GM19193 (cell line): ENCODE results near the gene REV3L.

Source experiments
- POLR2A ChIP-seq: IDR thresholded peaks from 4 replicates; pipeline ENCODE4 v1.6.1; 2011; ENCODE audit not compliant: insufficient read depth, insufficient read length; ENCODE audit errors: extremely low read depth

Gene REV3L

DNA sequence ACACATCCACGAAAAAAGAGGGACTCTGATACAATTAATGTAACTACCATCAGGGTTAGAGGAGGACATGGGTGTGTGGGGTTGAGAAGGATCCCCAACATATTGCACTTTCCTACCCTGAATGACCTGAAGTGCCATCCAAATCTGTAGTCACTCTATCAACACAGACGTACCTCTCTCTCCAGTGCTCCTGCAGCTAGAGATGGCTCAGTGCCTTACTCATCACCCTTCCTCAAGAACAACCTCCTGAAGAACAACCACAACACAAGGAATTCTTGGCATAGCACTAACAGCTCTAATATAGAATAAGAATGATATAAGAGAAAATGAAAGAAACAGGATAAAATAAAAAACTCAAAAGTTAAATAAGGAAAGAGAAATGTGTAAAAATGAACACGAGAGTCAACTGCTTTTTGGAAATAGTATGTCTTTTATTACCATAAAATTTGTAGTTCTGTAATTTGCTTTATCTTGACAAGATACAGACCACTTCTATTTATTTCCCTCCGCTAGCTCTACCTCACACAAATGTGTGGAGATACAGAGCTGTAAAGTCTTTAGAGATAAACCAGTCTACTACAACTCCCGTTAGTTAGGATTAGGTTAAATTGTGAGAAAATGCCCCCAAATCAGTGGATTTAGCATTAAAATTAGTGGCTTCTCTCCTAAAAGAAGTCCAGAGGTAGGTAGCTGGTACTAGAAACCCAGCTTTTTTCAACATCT, 63.9 kb downstream of the REV3L start:
- no peak for TF ChIP-seq POLR2A

DNA sequence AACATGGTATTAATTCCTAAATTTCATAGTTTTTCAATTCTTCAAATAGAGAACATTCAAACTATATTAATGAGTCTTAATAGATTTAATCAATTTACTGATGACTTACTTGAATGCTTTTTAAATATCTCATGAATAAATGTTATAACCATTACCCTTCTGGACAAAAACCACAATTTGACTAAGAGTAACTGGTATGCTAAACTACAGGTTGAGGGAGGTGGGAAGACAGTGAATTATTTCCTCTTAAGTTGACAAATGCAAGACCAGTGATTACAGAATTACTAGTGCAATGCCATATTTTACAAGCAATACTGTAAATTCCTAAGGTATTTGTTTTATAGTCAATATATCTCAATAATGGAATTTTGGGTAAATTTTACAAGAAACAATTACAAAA, 65.1 kb downstream of the REV3L start:
- TF ChIP-seq POLR2A, result no peak

DNA sequence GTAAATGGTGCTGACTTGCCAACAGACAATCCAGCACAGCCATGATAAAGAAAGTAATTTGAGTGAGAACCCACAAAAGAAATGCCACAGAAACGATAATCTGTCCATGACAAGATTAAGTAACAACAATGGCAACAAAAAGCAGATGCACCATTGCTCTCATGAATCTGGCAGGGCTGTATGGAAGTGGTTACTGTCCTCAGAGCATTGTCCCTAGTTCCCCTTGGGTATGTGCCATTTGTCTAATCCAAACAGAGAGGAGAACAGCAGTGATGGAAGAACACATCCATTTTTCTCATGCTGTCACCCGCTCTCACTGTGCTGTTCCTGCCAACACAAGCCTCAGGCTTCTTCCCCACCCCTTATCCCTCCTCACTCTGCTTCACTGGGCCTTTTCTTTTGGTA, 65.8 kb downstream of the REV3L start:
- TF ChIP-seq POLR2A, result no peak

DNA sequence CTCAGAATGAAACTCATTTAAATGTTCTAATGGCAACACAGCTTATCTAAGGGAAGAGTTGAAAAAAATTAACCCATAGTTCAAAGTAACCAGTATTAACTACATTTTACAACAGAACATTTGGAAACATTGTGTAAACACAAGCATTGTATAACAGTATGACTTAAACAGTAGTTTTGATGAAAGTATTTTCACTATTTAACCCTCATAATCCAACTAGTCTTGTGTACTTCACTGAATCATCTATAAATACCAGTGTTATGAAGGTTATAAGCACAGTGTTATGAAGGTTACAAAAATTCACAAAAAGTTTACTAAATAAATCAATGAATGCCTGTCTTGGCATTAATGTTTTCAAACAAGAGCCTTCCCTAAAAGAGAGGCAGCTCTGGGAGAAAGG, 66.5 kb downstream of the REV3L start:
- no peak for TF ChIP-seq POLR2A

DNA sequence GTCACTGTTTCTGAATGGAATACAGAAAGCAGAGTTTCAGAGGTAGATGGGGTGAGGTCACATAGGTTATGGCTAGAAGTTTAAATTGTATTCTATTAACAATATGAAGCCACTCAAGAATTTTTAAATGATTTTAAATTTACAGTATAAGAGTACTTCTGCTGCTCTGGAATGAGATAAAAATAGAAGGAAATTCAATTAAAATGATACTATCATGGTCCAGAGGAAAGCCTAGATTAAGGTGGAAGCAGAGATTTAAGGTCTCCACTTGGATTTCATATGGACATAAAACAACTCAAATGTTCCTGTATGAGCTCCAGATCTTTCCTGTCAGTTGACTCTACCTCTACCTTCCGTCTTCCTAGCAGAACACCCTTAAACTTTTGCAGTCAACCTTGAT, 68.6 kb downstream of the REV3L start:
- no peak for TF ChIP-seq POLR2A

DNA sequence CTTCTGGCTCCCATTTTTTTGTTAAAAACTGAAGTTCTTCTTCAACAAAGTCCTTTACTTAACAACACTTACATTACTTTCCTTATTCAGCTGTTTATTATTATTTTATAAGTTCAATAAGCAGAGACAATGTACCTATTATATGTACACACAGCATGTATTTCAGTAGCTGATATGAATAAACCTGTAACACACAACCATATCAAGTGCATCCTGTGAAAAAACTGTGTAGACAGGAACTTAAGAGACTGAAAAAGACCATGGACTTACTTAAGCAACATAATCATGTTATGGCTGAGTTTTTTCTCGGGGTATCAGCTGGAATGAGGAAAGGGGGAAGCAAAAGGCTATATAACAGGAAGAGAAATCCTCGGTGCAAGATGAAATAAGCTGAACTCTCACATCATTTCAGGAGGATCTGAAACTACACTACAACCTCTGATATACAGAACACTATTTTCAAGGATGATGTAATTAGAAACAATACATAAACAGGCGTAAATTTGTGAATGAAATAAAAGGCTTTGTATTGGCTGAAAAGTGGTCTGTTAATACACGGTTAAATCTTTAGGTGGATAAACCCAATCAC, 70.9 kb downstream of the REV3L start:
- no peak for TF ChIP-seq POLR2A

DNA sequence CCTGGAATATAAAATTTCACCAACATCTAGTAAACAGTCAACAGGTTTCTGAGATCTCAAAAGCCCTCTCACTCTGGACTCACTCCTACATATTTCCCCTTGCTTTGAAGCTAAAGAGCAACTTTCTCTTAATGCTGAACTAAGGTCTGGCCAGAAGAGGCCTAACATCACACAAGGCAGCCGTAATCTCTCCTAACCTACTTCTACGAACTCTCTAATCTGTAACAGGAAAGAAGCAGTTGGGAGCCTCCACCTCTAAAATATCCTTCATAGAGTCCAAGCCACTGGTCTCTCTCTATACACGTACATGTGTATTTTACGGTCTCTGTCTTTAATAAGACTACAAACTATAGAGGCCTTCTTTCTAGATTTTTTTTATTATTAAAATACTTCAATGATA, 72.0 kb downstream of the REV3L start:
- no peak for TF ChIP-seq POLR2A

DNA sequence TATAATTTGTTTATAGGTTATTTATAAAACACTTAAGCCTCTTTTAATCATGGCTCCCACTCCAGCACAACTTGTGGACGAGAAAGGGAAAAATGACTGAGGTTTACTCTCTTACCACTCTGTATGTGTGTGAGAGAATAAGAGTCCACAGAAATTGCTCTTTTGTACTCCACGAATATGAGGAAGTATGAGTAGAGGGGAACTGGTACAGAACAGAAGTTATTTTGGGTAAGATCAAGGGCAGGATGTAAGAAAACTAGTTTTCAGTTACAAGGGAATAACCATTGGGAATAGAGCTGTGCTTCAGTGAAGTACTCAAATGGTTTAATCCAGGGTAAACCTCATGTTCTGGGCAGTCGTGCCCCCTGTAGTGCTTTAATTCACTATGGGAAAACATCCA, 72.6 kb downstream of the REV3L start:
- TF ChIP-seq POLR2A, result no peak

DNA sequence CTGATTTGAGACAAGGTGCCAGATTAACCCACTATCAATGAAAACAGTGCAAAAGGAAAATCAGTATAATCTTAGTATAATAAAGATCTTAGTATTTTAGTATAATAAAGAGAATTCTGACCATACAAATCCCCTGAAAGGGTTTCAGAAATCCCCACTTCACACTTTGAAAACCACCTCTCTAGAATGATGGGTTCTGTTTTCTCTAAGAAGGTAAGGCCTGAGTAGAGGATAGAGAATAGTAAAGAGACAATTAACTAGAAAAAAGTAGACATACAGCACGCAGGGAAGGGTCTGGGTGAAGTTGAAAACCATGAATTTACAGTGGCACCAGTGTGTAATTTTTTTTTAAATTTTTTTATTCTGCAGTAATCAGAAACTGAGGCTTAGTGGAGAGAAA, 73.6 kb downstream of the REV3L start:
- TF ChIP-seq POLR2A, result no peak

DNA sequence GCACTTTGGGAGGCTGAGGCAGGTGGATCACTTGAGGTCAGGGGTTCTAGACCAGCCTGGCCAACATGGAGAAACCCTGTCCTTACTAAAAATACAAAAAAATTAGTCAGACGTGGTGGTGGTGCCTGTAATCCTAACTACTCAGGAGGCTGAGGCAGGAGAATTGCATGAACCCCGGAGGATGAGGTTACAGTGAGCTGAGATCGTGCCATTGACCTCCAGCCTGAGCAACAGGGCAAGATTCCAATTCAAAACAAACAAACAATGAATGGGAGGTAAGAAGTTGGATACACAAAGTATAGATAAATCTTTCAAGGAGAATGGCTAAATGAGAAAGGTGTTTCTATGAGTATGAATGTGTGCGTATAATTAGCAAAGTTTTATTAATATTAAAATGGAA, 75.3 kb downstream of the REV3L start:
- no peak for TF ChIP-seq POLR2A

DNA sequence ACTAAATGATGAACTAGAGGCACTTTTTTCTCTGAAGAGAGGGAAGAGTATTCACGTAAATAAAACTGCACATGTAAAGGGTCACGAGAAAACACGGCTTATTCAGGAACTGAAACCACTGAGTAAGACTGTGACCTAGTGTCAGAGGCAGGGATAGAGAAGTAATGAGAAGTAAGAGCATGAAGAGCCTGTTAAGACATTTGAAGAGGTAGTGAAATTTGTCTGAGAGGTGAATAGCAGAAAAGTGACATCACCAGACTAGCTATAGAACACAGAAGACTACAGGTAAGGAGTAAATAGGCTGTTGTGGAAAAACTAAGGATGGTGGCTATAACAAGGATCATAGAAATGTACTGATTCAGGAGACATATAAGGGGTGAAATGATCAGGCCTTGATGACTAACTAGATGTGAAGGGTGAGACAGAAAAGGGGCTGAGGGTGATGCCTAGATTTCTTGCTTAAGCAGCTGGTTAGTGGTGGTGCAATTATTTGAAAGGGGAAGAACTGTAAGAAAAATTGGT, 76.8 kb downstream of the REV3L start:
- TF ChIP-seq POLR2A, result no peak

DNA sequence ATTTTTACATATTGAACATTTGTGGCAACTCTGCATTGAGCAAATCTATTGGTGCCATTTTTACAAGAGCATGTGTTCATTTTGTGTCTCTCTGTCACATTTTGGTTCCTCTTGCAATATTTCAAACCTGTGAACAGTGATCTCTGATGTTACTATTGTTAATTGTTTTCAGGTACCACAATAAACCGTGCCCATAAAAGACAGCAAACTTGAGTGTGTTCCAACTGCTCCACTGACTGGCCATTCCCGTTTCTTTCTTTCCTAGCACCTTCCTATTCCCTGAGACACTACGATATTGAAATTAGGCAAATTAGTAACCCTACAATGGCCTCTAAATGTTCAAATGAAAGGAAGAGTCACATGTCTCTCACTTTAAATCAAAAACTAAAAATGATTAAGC, 79.6 kb downstream of the REV3L start:
- no peak for TF ChIP-seq POLR2A

DNA sequence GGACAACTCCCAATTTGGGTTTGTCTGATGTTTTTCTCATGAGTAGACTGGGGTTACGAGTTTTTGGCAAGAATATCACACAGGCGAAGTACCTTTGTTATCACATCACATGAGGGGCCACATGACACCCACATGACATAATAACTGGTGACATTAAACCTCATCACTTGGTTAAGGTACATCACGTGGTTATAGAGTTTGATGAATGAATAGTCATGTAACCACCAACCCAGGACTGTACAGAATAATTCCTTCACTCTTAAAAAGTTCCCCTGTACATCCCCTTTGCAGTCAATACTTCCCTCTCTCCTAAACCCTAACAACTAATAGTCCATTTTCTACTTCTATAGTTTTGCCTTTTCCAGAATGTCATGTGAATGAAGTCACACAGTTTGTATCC, 83.4 kb downstream of the REV3L start:
- no peak for TF ChIP-seq POLR2A

DNA sequence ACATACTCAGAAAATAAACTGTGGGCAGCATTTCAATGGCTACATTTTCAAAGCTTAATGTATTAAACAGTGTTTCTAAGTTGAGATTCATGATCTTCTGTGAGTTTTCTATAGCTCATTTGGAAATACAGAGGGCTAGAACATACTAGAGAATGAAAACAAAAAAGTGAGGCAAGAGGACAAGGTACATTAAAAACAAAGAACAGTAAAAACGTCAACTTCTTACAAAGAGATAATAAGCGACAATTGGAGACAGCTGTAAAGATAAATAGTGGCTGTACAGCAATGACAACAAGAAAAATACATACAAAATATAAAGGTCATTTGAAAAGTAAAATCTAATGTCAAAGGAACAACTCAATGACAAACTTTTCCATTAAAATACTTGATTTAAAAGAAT, 94.3 kb downstream of the REV3L start:
- no peak for TF ChIP-seq POLR2A

DNA sequence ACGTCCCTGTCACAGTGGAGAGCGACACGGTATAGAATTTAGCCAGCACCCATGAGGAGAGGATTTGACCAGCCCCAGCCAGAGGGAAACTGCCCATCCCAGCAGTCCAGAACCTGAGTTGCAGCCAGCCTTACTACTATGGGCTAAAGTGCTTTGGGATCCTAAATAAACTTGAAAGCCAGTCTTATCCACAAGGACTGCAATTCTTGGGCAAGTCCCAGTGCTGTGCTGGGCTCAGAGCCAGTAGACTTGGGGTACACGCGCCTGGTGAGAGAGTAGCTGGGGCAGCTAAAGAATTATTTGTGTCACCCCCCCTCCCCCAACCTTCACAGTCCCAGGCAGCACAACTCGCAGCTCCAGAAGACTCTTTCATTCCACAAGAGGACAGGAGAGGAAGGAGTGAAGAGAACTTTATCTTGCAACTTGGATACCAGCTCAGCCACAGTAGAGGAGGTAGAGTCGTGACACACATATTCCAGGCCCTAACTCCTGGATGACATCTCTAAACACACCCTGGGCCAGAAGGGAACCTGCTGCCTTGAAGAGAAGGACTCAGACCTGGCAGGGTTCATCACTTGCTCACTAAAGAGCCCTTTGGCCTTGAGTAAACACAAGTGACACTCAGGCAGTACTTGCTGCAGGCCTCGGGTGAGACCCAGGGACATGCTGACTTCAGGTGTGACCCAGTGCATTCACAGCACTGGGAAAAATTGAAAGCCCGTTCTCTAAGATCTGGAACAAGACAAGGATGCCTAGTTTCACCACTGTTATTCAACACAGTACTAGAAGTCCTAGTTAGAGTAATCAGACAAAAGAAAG, 100.3 kb downstream of the REV3L start:
- no peak for TF ChIP-seq POLR2A

DNA sequence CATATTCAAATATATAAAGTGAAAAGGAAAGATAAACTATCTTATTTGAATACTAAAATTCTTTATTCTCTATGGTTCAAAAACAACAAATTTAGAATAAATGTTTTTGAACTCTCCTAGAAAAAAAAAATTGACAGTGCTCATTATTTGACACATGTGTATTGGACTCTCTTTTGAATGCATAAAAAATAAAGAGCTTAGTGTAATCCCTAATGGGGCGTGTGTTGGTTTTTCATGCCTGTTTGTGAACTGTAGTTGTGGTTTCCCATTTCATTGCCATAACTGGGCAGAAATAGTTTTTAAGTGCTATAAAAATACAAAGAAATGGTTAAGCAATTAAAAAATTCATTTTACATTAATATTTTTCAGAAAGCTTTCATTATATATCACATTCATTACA, 101.3 kb downstream of the REV3L start:
- TF ChIP-seq POLR2A, result no peak
